GM21526 (cell line): ENCODE data around the gene SEPTIN8.

Source experiments
- ATAC-seq: cut with Tn5 transposase; IDR thresholded peaks from one replicate; pipeline ENCODE4 v1.9.1; 2021; ENCODE audit warnings: moderate library complexity; ENCODE audit not compliant: unreplicated experiment, low FRiP score

Gene SEPTIN8, protein sequence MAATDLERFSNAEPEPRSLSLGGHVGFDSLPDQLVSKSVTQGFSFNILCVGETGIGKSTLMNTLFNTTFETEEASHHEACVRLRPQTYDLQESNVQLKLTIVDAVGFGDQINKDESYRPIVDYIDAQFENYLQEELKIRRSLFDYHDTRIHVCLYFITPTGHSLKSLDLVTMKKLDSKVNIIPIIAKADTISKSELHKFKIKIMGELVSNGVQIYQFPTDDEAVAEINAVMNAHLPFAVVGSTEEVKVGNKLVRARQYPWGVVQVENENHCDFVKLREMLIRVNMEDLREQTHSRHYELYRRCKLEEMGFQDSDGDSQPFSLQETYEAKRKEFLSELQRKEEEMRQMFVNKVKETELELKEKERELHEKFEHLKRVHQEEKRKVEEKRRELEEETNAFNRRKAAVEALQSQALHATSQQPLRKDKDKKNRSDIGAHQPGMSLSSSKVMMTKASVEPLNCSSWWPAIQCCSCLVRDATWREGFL

DNA sequence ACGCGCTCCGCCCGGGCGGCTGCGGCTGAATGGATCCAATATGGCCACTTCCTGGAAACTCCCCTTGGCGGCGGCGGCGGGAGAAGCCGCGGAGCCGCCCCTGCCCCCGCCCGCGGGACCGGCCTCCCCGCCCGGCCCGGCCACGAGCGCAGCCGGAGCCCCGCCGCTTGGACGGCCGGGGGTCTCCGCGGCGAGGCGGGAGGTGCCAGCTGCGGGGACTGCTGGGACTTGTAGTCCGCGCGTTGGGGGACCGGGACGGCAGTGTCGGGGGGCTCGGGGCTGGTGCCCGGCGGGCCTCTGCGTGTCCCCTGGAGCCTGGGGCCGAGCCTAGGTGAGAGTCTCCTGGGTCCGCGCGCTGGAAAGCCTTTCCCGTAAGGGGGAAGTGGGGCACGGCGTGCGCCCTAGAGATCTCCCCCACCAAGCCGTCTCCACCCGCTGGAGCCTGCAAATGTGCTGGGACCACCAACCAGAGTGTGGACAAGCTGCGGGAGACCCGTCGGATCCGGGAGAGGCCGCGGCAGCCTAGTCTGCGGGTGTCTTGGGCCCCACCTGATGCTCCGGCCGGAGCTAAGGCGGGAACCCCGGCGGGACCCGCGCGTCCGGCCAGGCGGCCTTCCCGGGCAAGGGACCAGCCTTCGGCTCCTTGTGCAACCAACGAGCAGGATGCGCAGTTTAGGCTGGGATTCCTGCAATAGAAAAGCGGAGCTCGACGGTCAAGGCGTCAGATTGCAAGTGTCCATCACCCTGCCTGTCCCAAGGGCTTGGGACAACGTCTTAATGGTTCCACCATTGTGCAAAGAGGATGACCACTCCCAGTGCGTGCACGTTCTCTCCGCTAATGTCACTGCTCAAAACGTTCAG lies at the start of gene SEPTIN8:
Gene SEPTIN8, minus strand, starts transcription at position 31 of the 861 bp plus-strand sequence. CDS start 102 bp downstream, outside the sequence.
- ATAC-seq = no peak

DNA sequence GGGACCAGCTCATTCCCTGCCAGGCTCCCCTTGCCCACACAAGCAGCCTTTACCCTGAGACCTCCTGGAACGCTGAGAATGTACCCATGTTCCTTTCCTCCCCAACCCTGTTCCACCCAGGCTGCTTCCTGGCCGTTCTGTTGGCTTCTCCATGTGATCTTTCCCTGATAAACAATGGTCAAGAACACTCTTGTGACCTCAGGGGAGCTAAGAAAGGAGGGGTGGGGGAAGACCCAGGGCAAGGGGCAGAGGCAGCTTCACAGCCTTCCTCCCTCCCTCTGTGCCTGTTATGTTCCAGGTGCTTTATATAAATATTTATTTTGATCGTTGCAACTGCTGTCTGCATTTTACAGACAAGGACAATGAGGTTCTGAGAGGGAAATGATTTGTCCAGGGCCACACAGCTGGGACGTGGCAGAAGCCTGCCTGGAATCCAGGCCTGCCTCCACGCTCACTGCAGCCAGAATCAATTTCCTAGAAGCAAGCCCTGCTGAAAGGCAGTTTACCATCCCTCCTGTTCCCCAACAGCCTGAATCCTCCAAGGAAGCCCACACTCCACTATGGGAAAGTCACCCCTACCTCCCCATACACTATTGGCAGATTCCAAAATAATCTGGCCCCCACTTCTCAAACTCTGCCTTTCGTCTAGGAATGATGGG lies 49.5 kb upstream of the SEPTIN8 start:
- ATAC-seq = no peak

DNA sequence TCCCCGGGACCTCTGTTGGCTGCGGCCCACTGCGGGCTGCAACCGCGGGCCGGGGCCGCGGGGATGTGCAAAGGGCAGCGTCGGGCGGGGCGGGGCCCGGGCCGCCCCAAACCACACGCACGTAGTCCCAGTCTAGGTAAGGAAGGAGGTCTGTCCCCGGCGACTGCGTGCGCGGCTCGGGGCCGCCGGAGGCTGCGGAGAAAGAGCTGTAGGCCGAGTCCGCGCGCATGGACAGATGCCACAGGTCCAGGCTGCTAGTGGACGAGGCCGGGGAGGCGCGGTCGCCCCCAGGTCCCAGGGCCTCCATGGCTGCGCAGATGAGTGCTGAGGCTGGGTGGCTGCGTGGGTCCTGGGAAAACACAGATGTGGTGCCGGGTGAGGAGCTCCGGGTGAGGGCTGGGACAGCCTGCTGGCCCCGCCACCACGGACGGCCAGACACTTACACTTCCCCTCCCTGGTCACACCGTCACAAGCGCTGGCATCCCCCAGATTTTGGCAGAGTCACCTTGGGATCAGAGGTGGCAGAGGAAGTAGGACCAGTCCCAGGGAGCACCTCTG lies 48.9 kb upstream of the SEPTIN8 start:
- no peak for ATAC-seq

DNA sequence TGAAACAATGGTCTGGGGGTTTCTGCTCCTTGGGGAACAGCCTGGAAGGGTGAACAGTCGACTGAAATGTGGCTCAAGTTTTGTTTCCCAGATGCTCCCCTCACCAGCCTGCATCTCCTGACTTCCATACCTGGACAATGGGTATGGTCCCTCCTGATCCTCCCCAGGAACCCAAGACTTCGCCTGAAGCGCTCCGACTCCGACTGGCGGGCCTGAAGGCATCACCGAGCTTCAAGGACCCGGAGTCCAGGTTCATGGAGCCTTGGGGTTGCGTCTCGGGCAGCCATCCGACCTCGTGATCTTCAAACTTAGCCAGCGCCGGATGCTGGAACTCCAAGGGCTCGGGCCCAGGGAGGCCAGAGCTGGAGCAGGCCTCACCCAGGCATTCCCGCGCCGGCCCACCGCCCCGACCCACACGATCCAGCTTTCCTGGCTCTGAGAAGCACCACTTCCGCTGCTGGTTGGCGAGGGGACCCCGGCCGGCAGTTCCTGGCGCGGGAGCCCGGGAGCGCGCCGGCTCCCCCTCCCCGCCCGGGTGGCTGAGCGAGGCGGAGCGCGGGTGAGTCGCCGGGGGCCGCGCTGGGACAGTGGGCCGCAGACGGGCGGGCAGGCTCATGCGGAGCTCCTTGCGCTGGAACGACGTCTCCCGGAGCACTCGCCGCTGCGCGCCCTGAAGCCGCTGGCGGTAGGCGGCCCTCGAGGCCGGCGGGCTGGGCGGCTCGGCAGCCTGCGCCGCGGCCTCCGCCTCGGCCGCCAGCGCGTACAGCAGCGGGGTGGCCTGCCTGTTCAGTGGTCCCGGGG lies 48.2 kb upstream of the SEPTIN8 start:
- ATAC-seq = no peak

DNA sequence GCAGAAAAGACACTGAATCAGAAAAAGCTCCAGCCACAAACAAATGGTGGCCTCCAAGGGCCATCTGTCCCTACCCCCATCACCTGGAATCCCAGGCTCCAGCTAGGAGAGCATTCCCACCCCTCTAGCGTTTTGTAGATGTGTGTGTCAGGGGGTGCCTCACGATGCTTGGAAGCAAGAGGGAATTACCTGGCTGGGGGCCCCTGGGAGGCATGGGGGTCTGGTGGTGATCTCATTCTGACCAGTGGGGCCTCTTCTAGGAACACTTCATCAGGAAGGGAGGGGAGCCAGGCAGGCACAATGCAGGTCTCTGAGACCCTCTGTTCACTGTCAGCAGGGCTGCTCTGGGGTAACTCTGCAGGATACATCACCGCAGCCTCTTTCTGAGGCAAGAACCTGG lies 47.4 kb upstream of the SEPTIN8 start:
- no peak for ATAC-seq

DNA sequence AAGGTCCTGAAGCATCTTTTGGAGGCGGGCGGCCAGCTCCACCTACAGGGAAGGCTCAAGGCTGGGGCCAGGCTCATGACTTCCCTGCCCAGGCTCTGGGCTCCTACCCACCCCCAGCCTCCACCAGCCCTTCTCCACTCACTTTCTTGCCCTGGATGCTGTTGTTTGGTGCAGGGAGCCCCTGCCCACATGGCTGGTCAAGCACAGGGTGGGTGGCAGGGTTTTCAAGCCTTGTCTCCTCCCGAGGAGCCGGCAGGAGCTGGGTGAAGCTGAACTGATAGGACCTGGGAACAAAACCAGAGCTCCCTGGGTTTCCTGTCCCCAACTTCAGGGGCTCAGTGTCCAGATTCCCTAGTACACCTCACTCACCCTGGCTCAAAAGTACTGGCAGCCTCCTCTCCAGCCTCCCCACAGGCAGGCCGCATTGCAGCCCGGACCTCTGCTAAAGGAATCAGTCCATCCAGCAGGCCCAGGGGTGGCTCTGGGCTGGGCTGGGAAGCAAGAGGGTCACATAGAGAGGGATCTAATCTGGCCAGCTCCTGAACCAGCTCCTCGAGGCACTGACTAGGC lies 46.5 kb upstream of the SEPTIN8 start:
- no peak for ATAC-seq

DNA sequence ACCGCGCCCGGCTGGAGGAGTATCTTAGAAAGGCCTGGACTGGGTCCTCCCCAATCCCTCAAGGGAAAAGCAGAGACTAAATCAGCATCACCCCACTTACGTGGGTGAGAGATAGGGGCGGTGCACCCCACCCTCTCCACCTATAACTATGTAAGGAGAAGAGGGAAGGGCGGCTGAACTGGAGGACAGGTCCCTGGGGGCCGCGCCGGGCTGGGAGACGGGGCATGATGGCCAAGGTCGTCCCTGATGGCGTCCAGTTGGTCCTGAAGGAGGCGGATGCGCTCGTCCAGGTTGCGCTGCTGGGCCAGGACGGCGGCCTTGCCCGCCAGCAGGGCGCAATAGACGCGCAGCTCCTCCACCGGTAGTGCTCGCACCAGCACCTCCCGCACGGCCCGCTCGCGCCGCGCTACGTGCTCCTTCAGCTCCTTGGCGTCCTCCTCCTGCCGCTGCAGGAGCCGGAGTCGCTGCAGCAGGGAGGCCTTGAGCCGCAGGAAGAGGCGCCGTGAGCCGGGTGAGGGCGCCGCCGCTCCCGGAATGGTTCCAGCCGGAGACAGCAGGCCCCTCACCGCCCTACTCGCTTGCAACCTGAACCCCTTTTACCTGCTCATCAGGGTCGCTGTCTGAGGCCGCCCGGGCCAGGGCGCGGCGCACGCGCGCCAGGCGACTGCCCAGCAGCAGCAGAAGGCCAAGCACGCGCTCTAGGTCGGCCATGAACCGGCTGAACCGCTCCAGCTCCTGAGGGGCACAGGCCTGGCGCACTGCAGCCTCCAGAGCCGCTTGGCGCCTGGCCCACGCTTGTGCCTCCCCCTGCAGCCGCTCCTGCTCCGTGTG lies 45.8 kb upstream of the SEPTIN8 start:
- no peak for ATAC-seq

DNA sequence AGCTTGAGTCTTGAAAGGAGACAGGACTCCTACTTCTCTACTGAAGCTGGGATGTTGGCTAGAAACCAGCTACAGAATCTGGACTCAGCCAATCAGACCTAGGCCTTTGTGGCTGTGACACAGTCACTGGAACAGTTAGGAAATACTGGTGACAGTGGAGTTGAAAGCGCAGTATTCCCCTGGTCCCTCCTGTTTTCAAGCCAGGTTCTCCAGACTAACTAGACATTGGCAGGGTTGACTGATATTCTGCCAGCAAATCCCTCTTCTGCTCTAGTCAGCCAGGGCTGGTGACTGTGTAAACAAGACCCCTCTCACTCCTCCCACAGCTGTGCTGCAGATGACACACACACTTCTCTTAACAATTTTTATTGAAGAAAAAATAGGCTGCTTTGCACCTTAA lies 44.8 kb upstream of the SEPTIN8 start:
- no peak for ATAC-seq

DNA sequence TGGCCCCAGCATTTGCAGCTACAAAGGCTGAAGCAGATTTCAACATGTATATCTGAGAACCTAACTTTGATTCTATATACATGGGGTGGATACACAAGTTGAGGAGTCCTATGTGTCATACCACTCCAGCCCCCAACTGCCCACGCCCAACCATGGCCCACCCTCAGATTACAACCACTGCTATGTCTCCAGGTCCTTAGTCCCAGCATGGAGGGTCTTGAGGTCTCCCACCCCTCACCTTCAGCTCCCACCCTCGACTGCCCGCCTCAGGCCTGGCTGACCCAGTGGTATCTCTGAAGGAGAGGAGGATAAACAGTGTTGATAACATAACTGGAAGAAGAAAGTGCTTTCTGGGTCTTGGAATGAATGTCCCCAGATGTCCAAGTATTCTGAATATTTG lies 44.3 kb upstream of the SEPTIN8 start:
- no peak for ATAC-seq

DNA sequence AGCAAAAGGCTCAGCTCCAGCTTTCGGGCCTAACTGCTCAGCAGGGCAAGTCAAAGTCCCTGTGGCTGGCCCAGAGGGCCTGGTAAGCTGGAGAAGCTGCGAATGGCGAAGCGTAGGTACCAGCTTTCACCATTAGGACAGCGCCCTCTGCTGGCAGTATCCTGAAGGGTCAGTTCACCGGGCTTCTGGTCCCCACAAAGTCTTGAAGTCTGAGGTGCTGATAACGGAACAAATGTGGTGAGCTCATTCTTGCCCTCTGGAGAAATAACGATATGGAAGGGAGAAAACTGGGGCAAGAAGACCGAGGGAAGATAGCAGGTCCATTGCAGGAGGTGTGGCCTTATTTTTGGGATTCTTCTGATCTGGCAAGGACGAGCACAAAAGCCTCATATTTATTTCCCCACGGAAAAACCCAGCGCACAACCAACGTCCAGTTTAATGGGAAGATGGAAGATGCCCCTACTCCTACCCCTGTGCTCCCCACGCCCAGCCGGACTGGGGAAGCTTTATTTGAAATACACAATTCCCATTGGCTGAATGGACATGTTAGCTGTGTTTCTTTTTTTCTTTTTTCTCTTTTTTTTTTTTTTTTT lies 43.2 kb upstream of the SEPTIN8 start:
- no peak for ATAC-seq

DNA sequence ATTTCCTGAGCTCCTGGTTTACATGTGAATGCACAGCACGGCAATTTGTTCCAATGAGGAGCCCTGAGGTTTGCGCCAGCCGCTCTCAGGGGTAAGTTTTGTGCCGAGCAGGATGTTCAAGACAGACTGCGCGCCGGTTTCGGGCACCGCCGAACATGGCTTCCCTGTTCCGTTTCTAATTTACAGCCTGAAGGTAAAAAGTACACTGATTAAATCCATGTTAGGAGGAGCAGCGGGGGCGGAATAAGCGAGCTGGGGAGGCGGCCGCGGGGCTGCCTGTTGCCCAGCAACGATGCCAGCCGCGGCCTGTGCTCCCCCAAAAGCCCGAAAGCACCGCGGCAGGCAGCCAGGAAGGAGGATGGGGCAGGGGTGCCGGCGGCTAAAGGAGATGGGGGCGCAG lies 42.4 kb upstream of the SEPTIN8 start:
- no peak for ATAC-seq

DNA sequence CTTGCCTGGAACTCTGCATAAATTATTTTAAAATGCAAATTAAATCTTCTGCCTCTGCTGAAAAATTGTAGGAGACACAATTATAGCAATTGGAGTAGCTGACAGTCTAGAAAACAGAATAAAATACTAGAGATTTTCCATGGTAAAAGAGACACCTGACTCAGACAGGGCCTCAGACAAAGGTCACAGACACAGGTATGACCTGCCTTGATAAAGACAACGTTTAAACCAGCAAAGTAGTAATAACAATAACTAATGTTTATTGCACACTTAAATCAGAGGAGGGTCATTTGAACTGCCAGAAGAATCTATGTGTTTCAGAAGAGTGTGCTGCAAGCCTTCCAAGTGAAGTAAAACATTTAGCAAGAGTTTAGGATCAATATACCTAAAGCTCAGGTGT lies 40.0 kb upstream of the SEPTIN8 start:
- ATAC-seq = no peak

DNA sequence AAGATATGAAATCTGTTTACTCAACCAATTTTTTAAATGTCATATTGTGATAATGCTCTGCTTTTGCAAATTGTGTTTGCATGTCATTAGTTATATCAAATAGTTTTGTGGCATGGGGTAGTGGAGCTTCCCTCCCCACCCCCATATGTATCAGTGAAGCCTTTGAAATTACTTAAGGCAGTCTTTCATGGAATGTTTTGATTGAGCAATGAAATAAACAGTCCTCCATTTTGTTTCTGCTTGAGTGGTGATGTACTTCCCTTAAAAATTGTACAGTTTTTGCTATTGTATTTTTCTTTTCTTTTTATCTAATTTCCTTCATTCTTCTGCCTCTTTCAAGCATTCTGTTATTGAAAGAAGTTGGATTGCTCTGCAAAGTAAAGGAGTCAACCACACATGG lies 39.5 kb upstream of the SEPTIN8 start:
- ATAC-seq = no peak

DNA sequence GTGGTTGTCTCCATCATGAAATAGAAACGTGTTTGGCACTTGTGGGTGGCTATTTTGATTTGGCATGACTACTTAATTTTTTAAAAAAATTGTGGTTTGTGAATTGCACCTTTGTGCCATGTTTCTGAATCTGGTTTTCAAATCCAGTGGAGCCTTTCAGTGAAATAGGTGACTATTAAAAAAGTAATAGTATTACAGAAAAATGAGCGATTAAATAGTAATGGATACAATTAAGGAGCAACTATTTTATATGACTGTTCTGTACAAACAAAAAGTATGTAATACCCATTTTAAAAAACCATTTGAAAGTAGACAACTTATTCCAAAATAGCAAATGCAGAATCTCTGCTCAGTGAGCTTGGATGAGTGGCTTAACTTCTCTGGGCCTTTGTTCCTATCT lies 39.0 kb upstream of the SEPTIN8 start:
- no peak for ATAC-seq

DNA sequence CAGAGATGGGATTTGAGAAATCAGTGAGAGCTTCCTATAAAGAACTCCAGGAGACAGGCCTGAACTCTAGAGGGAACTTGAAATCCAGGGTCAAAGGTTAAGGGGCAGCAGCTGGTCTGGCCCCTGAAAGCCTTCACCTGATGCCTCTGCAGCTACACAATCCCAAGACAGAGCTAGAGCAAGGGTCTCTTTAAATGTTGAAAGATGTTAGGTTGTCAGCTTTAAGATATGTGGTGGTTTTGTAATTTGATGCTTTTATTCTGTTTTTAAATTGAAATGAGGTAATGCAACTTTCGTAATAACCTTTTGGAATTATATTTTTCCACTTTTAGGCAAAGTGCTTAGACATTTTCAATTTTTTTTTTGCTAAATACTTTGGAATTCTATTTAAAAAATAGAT lies 38.4 kb upstream of the SEPTIN8 start:
- ATAC-seq = no peak

DNA sequence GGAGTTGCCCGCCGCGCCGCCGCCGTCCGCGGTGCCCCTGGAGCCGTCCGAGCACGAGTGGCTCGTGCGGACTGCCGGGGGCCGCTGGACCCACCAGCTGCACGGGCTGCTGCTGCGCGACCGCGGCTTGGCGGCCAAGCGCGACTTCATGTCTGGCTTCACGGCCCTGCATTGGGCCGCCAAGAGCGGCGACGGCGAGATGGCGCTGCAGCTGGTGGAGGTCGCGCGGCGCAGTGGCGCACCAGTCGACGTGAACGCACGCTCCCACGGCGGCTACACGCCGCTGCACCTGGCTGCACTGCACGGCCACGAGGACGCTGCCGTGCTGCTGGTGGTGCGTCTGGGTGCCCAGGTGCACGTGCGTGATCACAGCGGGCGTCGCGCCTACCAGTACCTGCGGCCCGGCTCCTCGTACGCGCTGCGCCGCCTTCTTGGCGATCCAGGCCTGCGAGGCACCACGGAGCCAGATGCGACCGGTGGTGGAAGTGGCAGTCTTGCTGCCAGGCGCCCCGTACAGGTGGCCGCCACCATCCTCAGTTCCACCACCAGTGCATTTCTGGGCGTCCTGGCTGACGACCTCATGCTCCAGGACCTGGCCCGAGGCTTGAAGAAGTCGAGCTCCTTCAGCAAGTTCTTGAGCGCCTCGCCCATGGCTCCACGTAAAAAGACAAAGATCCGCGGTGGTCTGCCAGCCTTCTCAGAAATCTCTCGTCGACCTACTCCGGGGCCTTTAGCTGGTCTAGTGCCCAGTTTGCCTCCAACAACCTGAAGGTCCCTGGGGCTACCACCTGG lies 37.7 kb upstream of the SEPTIN8 start:
- ATAC-seq = no peak

DNA sequence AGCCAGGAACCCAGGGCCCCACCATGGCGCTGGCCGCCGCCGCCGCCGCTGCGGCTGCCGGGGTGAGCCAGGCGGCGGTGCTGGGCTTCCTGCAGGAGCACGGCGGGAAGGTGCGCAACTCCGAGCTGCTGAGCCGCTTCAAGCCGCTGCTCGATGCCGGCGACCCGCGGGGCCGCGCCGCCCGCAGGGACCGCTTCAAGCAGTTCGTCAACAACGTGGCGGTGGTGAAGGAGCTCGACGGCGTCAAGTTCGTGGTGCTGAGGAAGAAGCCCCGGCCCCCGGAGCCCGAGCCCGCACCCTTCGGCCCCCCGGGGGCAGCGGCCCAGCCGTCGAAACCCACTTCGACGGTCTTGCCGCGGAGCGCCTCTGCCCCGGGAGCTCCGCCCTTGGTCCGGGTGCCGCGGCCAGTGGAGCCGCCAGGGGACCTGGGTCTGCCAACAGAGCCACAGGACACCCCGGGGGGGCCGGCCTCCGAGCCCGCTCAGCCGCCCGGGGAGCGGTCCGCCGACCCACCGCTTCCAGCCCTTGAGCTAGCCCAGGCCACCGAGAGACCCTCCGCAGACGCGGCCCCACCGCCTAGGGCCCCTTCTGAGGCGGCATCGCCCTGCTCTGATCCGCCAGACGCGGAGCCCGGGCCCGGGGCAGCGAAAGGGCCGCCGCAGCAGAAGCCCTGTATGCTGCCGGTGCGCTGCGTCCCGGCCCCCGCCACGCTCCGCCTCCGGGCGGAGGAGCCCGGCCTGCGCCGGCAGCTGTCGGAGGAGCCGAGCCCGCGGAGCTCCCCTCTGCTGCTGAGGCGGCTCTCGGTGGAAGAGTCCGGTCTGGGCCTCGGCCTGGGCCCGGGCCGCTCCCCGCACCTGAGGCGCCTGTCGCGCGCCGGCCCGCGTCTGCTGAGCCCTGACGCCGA lies 36.8 kb upstream of the SEPTIN8 start:
- ATAC-seq = no peak
